ENCODE data around the gene EHBP1.

GRCh38 chr2:62733546-62733945, 28.0 kb downstream of the EHBP1 start:
- TF ChIP-seq ZNF707 (tag by site-specific recombination; IDR thresholded peaks at IDR 0.05) (no peak), CTCF (tag by site-specific recombination; IDR thresholded peaks at IDR 0.05) (no peak), ZNF404 (tag by site-specific recombination; IDR thresholded peaks at IDR 0.05) (no peak), SETDB1 (IDR thresholded peaks at IDR 0.05; ENCODE audit: insufficient read length, low read length) (no peak), ZNF280D (tag by site-specific recombination; IDR thresholded peaks at IDR 0.05) (no peak), PRDM4 (tag by site-specific recombination; IDR thresholded peaks at IDR 0.05) (no peak)
